ENCODE data around the gene TTC1.

DNA sequence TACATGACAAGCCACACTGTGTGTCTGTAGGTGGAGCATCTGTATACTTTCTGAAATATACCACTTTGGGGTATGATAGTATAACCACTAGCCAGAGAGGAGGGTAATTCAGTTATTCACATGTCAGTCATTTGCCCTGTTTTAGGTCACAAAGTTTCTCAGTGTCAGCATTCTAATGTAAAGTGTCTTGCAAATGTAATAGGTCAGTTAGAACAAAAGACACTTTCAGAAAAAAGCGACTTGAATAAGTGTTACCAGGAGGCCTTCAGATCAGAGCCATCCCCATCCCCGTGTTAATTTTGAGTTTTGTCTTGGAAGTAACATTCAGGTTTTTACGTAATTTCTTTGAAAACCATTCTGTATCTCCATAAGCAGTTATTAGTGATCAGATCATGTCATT is 33.7 kb downstream of the TTC1 start:
- TF ChIP-seq, protein P1, sequence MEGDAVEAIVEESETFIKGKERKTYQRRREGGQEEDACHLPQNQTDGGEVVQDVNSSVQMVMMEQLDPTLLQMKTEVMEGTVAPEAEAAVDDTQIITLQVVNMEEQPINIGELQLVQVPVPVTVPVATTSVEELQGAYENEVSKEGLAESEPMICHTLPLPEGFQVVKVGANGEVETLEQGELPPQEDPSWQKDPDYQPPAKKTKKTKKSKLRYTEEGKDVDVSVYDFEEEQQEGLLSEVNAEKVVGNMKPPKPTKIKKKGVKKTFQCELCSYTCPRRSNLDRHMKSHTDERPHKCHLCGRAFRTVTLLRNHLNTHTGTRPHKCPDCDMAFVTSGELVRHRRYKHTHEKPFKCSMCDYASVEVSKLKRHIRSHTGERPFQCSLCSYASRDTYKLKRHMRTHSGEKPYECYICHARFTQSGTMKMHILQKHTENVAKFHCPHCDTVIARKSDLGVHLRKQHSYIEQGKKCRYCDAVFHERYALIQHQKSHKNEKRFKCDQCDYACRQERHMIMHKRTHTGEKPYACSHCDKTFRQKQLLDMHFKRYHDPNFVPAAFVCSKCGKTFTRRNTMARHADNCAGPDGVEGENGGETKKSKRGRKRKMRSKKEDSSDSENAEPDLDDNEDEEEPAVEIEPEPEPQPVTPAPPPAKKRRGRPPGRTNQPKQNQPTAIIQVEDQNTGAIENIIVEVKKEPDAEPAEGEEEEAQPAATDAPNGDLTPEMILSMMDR (IDR thresholded peaks at IDR 0.05; ENCODE audit: insufficient read depth, low read length, poor library complexity, severe bottlenecking), result no peak
- TF ChIP-seq EZH2phosphoT487 (conservative IDR thresholded peaks at IDR 0.05; ENCODE audit: low read length), result no peak
